GM19043 (cell line): ENCODE measurements around the gene HLA-DQB1.
"Not testable (repeated sequence)": the region's sequence is repeated elsewhere in the genome, so short reads cannot be mapped to it uniquely, and the experiment has no call there.

Source experiments
- ATAC-seq: cut with Tn5 transposase; IDR thresholded peaks from one replicate; pipeline ENCODE4 v1.9.1; 2021; ENCODE audit warnings: low read depth; ENCODE audit not compliant: unreplicated experiment

HLA-DQB1 gene

GRCh38 chr6:32664354-32664753 lies 2.1 kb downstream of the HLA-DQB1 start:
- ATAC-seq, result no peak

- ATAC-seq, result no peak
These were observed 3.6 kb downstream of the HLA-DQB1 start for GRCh38 chr6:32662836-32663235.

- no peak for ATAC-seq
These were observed 4.4 kb downstream of the HLA-DQB1 start for GRCh38 chr6:32662099-32662498.

GRCh38 chr6:32659856-32660595 lies 6.4 kb downstream of the HLA-DQB1 start:
- peak; percentile 57 for ATAC-seq

GRCh38 chr6:32658268-32658897 lies 8.1 kb downstream of the HLA-DQB1 start:
- no peak for ATAC-seq

- not testable (repeated sequence) for ATAC-seq
These were observed 8.6 kb downstream of the HLA-DQB1 start for GRCh38 chr6:32657819-32658218.

- ATAC-seq, result not testable (repeated sequence)
These were observed 9.1 kb downstream of the HLA-DQB1 start for GRCh38 chr6:32657329-32657728.

- no peak for ATAC-seq
These were observed 11.2 kb downstream of the HLA-DQB1 start for GRCh38 chr6:32655203-32655710.

- no peak for ATAC-seq
These were observed 21.3 kb downstream of the HLA-DQB1 start for GRCh38 chr6:32645047-32645703.

- ATAC-seq, result no peak
These were observed 22.6 kb downstream of the HLA-DQB1 start for GRCh38 chr6:32643904-32644303.

GRCh38 chr6:32642720-32643106 lies 23.7 kb downstream of the HLA-DQB1 start:
- ATAC-seq, result no peak

GRCh38 chr6:32641785-32642719 lies 24.4 kb downstream of the HLA-DQB1 start:
- not testable (repeated sequence) for ATAC-seq

- ATAC-seq, result no peak
These were observed 25.3 kb downstream of the HLA-DQB1 start for GRCh38 chr6:32641122-32641521.

- ATAC-seq, result no peak
These were observed 26.7 kb downstream of the HLA-DQB1 start for GRCh38 chr6:32639440-32640394.

- no peak for ATAC-seq
These were observed 27.8 kb downstream of the HLA-DQB1 start for GRCh38 chr6:32638532-32639219.

GRCh38 chr6:32637883-32638282 lies 28.6 kb downstream of the HLA-DQB1 start:
- ATAC-seq, result no peak

- ATAC-seq, result peak; percentile 60
These were observed 29.1 kb downstream of the HLA-DQB1 start, which contains the start of gene HLA-DQA1 for GRCh38 chr6:32637219-32637880. HLA-DQA1 (plus strand) TSS chr6:32637406; CDS start chr6:32637459, 53 bp downstream.

GRCh38 chr6:32635526-32636123 lies 30.8 kb downstream of the HLA-DQB1 start:
- no peak for ATAC-seq
